Measurements from ENCODE around the gene PTS. TPM values are rescaled to one million over a fixed set of nuclear protein-coding genes. Genes with fewer than 3 reads are reported as not detected.
A peak's percentile ranks its signal among the peaks of the same experiment; 100 is the strongest.

Gene PTS
- total and polyA plus RNA-seq, 9 of the 15 experiments (the other 6 are each of a cell fraction or from before 2014, with no cell fraction given), result 27.1 to 72.7 (median 41.1) TPM

- TF ChIP-seq MGA (IDR thresholded peaks at IDR 0.05) (0 out of 2 replicates have a peak, but pooled peaks have one; percentile 19), HMBOX1 (IDR thresholded peaks at IDR 0.05) (peak; percentile 30; the same call in 1 of the 2 replicates), DPF2 (IDR thresholded peaks at IDR 0.05) (0 out of 2 replicates have a peak, but pooled peaks have one; percentile 10), CTCFL (IDR thresholded peaks at IDR 0.05; ENCODE audit: borderline replicate concordance, insufficient read depth, low read depth, low read length, poor library complexity, severe bottlenecking) (peak; percentile 16), L3MBTL2 (IDR thresholded peaks at IDR 0.05) (peak; percentile 14; the same call in 1 of the 2 replicates), HDAC2 (IDR thresholded peaks at IDR 0.05) (peak; percentile 26; the same call in 1 of the 2 replicates)
These were observed 688 bp downstream of the PTS start (continued) for GRCh38 chr11:112226831-112227401.

Measured in K562 (cell line).